ENCODE data around the gene CYB5R3. TPM values are rescaled to one million over a fixed set of nuclear protein-coding genes. Genes with fewer than 3 reads are reported as not detected.

Gene CYB5R3
- total RNA-seq, 1 donor, result 84.3 TPM

GRCh38 chr22:42635531-42635930 lies 13.7 kb downstream of the CYB5R3 start:
- DNase-seq (ENCODE audit: insufficient read length, low spot score, missing footprints), result peak; percentile 100
- H3K9me3 ChIP-seq (ENCODE audit: low read depth, low read length), result no peaks in the 10 kb centered on the region
- H3K27me3 ChIP-seq (ENCODE audit: insufficient read depth, low read length), result no peaks in the 10 kb centered on the region
- peak overlapping the region; percentile 58 for H3K4me2 ChIP-seq (ENCODE audit: insufficient read depth, low read length)
- H3K36me3 ChIP-seq (ENCODE audit: insufficient read depth, low read length), result peaks cover 30% of the 10 kb centered on the region
- TF ChIP-seq CTCF (IDR thresholded peaks at IDR 0.05; ENCODE audit: extremely low read depth, low read depth, low read length), result no peak
- H3K4me3 ChIP-seq (ENCODE audit: insufficient read depth, low read length), result no peak overlapping the region
- H3K79me2 ChIP-seq (ENCODE audit: insufficient read depth, low read length), result peaks cover 76% of the 10 kb centered on the region
- H4K20me1 ChIP-seq (ENCODE audit: insufficient read depth, low read length), result peaks cover 14% of the 10 kb centered on the region
- H3K4me1 ChIP-seq (ENCODE audit: insufficient read depth, low read length), result peaks cover 13% of the 10 kb centered on the region
- H3K27ac ChIP-seq (ENCODE audit: low read depth, low read length), result peak overlapping the region; percentile 92
- no peak overlapping the region for H2AFZ ChIP-seq (ENCODE audit: low read length)

- Histone ChIP-seq H3K4me3 (ENCODE audit: insufficient read depth, low read length) (no peak overlapping the region), H2AFZ (ENCODE audit: low read length) (no peak overlapping the region), H3K79me2 (ENCODE audit: insufficient read depth, low read length) (peaks cover 60% of the 10 kb centered on the region), H3K27me3 (ENCODE audit: insufficient read depth, low read length) (no peaks in the 10 kb centered on the region), H3K27ac (ENCODE audit: low read depth, low read length) (no peak overlapping the region), H3K4me1 (ENCODE audit: insufficient read depth, low read length) (peaks cover 13% of the 10 kb centered on the region), H3K36me3 (ENCODE audit: insufficient read depth, low read length) (peaks cover 48% of the 10 kb centered on the region), H3K4me2 (ENCODE audit: insufficient read depth, low read length) (no peak overlapping the region), H4K20me1 (ENCODE audit: insufficient read depth, low read length) (peaks cover 6% of the 10 kb centered on the region), H3K9me3 (ENCODE audit: low read depth, low read length) (no peaks in the 10 kb centered on the region)
- TF ChIP-seq CTCF (IDR thresholded peaks at IDR 0.05; ENCODE audit: extremely low read depth, low read depth, low read length), result no peak
- DNase-seq (ENCODE audit: insufficient read length, low spot score, missing footprints), result peak; percentile 35
These were observed 16.2 kb downstream of the CYB5R3 start for GRCh38 chr22:42633013-42633412.

- no peaks in the 10 kb centered on the region for H3K9me3 ChIP-seq (ENCODE audit: low read depth, low read length)
- H3K4me1 ChIP-seq (ENCODE audit: insufficient read depth, low read length), result peaks cover 13% of the 10 kb centered on the region
- no peak overlapping the region for H3K4me3 ChIP-seq (ENCODE audit: insufficient read depth, low read length)
- H3K79me2 ChIP-seq (ENCODE audit: insufficient read depth, low read length), result peaks cover 51% of the 10 kb centered on the region
- H3K4me2 ChIP-seq (ENCODE audit: insufficient read depth, low read length), result no peak overlapping the region
- H3K36me3 ChIP-seq (ENCODE audit: insufficient read depth, low read length), result peaks cover 56% of the 10 kb centered on the region
- TF ChIP-seq CTCF (IDR thresholded peaks at IDR 0.05; ENCODE audit: extremely low read depth, low read depth, low read length), result peak; percentile 46
- H2AFZ ChIP-seq (ENCODE audit: low read length), result no peak overlapping the region
- peaks cover 3% of the 10 kb centered on the region for H4K20me1 ChIP-seq (ENCODE audit: insufficient read depth, low read length)
- H3K27me3 ChIP-seq (ENCODE audit: insufficient read depth, low read length), result no peaks in the 10 kb centered on the region
- no peak overlapping the region for H3K27ac ChIP-seq (ENCODE audit: low read depth, low read length)
- peak; percentile 79 for DNase-seq (ENCODE audit: insufficient read length, low spot score, missing footprints)
These were observed 17.1 kb downstream of the CYB5R3 start for GRCh38 chr22:42632096-42632495.

- H3K4me3 ChIP-seq (ENCODE audit: insufficient read depth, low read length), result no peak overlapping the region
- H3K36me3 ChIP-seq (ENCODE audit: insufficient read depth, low read length), result peaks cover 58% of the 10 kb centered on the region
- H4K20me1 ChIP-seq (ENCODE audit: insufficient read depth, low read length), result peaks cover 2% of the 10 kb centered on the region
- peak; percentile 94 for DNase-seq (ENCODE audit: insufficient read length, low spot score, missing footprints)
- H3K27me3 ChIP-seq (ENCODE audit: insufficient read depth, low read length), result no peaks in the 10 kb centered on the region
- peaks cover 41% of the 10 kb centered on the region for H3K79me2 ChIP-seq (ENCODE audit: insufficient read depth, low read length)
- peak overlapping the region; percentile 3 for H3K27ac ChIP-seq (ENCODE audit: low read depth, low read length)
- H2AFZ ChIP-seq (ENCODE audit: low read length), result no peak overlapping the region
- H3K4me1 ChIP-seq (ENCODE audit: insufficient read depth, low read length), result peaks cover 9% of the 10 kb centered on the region
- no peaks in the 10 kb centered on the region for H3K9me3 ChIP-seq (ENCODE audit: low read depth, low read length)
- no peak for TF ChIP-seq CTCF (IDR thresholded peaks at IDR 0.05; ENCODE audit: extremely low read depth, low read depth, low read length)
- no peak overlapping the region for H3K4me2 ChIP-seq (ENCODE audit: insufficient read depth, low read length)
These were observed 18.1 kb downstream of the CYB5R3 start for GRCh38 chr22:42630901-42631602.
